Keratinocyte (primary cell): ENCODE measurements around the gene ZBTB1. TPM values are rescaled to one million over a fixed set of nuclear protein-coding genes. Genes with fewer than 3 reads are reported as not detected.

Experiments
- DNase-seq: peaks from one replicate; pipeline ENCODE4 v3.0.0-alpha.2; 2011; ENCODE audit warnings: low read depth, missing footprints, low spot score
- FAIRE-seq: peaks from 2 replicates; lab custom pipeline; 2011; peaks lifted over from hg19 to GRCh38; lab: Jason Lieb, UNC
- H2AFZ ChIP-seq: 2 replicates; pipeline ENCODE4 v1.6.0; 2012; ENCODE audit warnings: low read length, control low read depth, inconsistent platforms; ENCODE audit not compliant: control insufficient read depth
- H3K27ac ChIP-seq: 2 replicates; pipeline ENCODE4 v1.5.1; 2011; ENCODE audit warnings: low read length; ENCODE audit not compliant: control insufficient read depth, insufficient read depth
- H3K27me3 ChIP-seq: 3 replicates; pipeline ENCODE4 v1.6.0; 2011; ENCODE audit warnings: low read length; ENCODE audit not compliant: control insufficient read depth, insufficient read depth; ENCODE audit errors: extremely low read depth
- H3K36me3 ChIP-seq, 2 experiments: 2 replicates in 1 of 2; 3 replicates in 1 of 2; pipeline ENCODE4 v1.5.1; 2011; ENCODE audit warnings: low read length in 2 of 2, mild to moderate bottlenecking in 1 of 2; ENCODE audit not compliant: control insufficient read depth in 2 of 2, insufficient read depth in 2 of 2; ENCODE audit errors: extremely low read depth in 1 of 2
- H3K4me1 ChIP-seq: 3 replicates; pipeline ENCODE4 v1.5.1; 2011; ENCODE audit warnings: low read length; ENCODE audit not compliant: control insufficient read depth, insufficient read depth; ENCODE audit errors: extremely low read depth
- H3K4me2 ChIP-seq: 3 replicates; pipeline ENCODE4 v1.6.0; 2011; ENCODE audit warnings: low read depth, low read length; ENCODE audit not compliant: control insufficient read depth, insufficient read depth; ENCODE audit errors: extremely low read depth
- H3K4me3 ChIP-seq, 3 experiments: fragments of 200-600 bp in 1 of 3; sonication (generic) in 1 of 3; 2 replicates in 2 of 3; 3 replicates in 1 of 3; pipeline ENCODE4 v1.5.1; 2011 to 2016; ENCODE audit warnings: low read length in 3 of 3, mild to moderate bottlenecking in 3 of 3, control low read depth in 2 of 3, inconsistent platforms in 1 of 3, low read depth in 1 of 3, mixed read lengths in 1 of 3, mixed run types in 1 of 3, moderate library complexity in 1 of 3; ENCODE audit not compliant: control insufficient read depth in 2 of 3, insufficient read depth in 2 of 3; ENCODE audit errors: extremely low read depth in 1 of 3
- H3K79me2 ChIP-seq: 2 replicates; pipeline ENCODE4 v1.6.0; 2012; ENCODE audit warnings: low read length; ENCODE audit not compliant: control insufficient read depth, insufficient read depth
- H3K9ac ChIP-seq: 3 replicates; pipeline ENCODE4 v1.6.0; 2011; ENCODE audit warnings: low read length; ENCODE audit not compliant: control insufficient read depth, insufficient read depth; ENCODE audit errors: extremely low read depth
- H3K9me1 ChIP-seq: 3 replicates; pipeline ENCODE4 v1.6.0; 2011; ENCODE audit warnings: low read length; ENCODE audit not compliant: control insufficient read depth, insufficient read depth; ENCODE audit errors: extremely low read depth
- H3K9me3 ChIP-seq: 2 replicates; pipeline ENCODE4 v1.5.1; 2012; ENCODE audit warnings: low read depth, low read length; ENCODE audit not compliant: control insufficient read depth
- H4K20me1 ChIP-seq: 3 replicates; pipeline ENCODE4 v1.6.0; 2011; ENCODE audit warnings: low read length; ENCODE audit not compliant: control insufficient read depth, insufficient read depth; ENCODE audit errors: extremely low read depth
- EZH2 ChIP-seq: IDR thresholded peaks from one replicate; pipeline ENCODE4 v1.6.1; 2012; ENCODE audit warnings: inconsistent platforms, mild to moderate bottlenecking, low read length, moderate library complexity
- dilution Hi-C: fragments of 300-500 bp; cut with MboI; formaldehyde crosslinking; loops from one replicate; pipeline ENCODE4 v1.7.0; 2020; ENCODE audit warnings: low sequenced_read_pairs; ENCODE audit not compliant: extremely low pct_ligation_motif_present
- polyA plus RNA-seq, 5 experiments: library from polyadenylated mRNA; depleted of rRNA in 3 of 5; stranded (reverse) in 3 of 5; stranded (forward) in 1 of 5; unstranded in 1 of 5; fragments of >200 nt; gene quantifications; 1 replicate in 1 of 5; 2 replicates in 3 of 5; 3 replicates in 1 of 5; pipeline versions ENCODE4 v1.2.1 to v1.2.3, GENCODE V29; 2011 to 2012; ENCODE audit warnings: missing spikeins in 2 of 5, low read depth in 1 of 5, low replicate concordance in 1 of 5
- TF ChIP-seq, protein P1 (sequence below), 3 experiments: IDR thresholded peaks in 1 of 3; conservative IDR thresholded peaks in 1 of 3; optimal IDR thresholded peaks in 1 of 3; 2 replicates in 2 of 3; 3 replicates in 1 of 3; pipeline versions ENCODE3 to v1.5.1; 2011; ENCODE audit warnings: low read length in 3 of 3, mild to moderate bottlenecking in 3 of 3, moderate library complexity in 2 of 3, control low read depth in 1 of 3, inconsistent platforms in 1 of 3; ENCODE audit not compliant: insufficient read depth in 2 of 3; ENCODE audit errors: extremely low read depth in 1 of 3

The ZBTB1 gene
- polyA plus RNA-seq, 1 donor (not counting 4 experiments of a cell fraction or from before 2014, with no cell fraction given): 40.7 TPM

GRCh38 chr14:64507376-64508156 is 3.0 kb downstream of the ZBTB1 start:
- Histone ChIP-seq H3K4me3 (peak overlapping the region; percentile 4 to 88 (median 29)), H3K9me1 (peaks cover 3% of the 10 kb centered on the region), H2AFZ (no peak overlapping the region), H3K9me3 (no peaks in the 10 kb centered on the region), H3K36me3 (peaks cover 0 to 3% of the 10 kb centered on the region in 2 experiments), H3K4me2 (peak overlapping the region; percentile 83), H3K27ac (peak overlapping the region; percentile 85), H3K9ac (peak overlapping the region; percentile 62), H3K79me2 (peaks cover 73% of the 10 kb centered on the region), H4K20me1 (peaks cover 16% of the 10 kb centered on the region), H3K4me1 (peaks cover 51% of the 10 kb centered on the region), H3K27me3 (no peaks in the 10 kb centered on the region)
- no peak for DNase-seq
- dilution Hi-C loops: no loop called here
- FAIRE-seq: peak; percentile 81
- TF ChIP-seq, protein P1, sequence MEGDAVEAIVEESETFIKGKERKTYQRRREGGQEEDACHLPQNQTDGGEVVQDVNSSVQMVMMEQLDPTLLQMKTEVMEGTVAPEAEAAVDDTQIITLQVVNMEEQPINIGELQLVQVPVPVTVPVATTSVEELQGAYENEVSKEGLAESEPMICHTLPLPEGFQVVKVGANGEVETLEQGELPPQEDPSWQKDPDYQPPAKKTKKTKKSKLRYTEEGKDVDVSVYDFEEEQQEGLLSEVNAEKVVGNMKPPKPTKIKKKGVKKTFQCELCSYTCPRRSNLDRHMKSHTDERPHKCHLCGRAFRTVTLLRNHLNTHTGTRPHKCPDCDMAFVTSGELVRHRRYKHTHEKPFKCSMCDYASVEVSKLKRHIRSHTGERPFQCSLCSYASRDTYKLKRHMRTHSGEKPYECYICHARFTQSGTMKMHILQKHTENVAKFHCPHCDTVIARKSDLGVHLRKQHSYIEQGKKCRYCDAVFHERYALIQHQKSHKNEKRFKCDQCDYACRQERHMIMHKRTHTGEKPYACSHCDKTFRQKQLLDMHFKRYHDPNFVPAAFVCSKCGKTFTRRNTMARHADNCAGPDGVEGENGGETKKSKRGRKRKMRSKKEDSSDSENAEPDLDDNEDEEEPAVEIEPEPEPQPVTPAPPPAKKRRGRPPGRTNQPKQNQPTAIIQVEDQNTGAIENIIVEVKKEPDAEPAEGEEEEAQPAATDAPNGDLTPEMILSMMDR (optimal IDR thresholded peaks at IDR 0.05 in 1 of 3, IDR thresholded peaks at IDR 0.05 in 1 of 3, conservative IDR thresholded peaks at IDR 0.05 in 1 of 3; ENCODE audit: extremely low read depth in 1 of 3, insufficient read depth in 2 of 3, low read length in 3 of 3): peak in 1 of 3 experiments; percentile 14
- TF ChIP-seq EZH2: no peak

GRCh38 chr14:64508215-64508776 is 3.7 kb downstream of the ZBTB1 start:
- FAIRE-seq (no peak), DNase-seq (no peak)
- Histone ChIP-seq H3K4me2 (peak overlapping the region; percentile 17), H3K4me1 (peaks cover 50% of the 10 kb centered on the region), H3K79me2 (peaks cover 81% of the 10 kb centered on the region), H3K9me1 (peaks cover 3% of the 10 kb centered on the region), H4K20me1 (peaks cover 17% of the 10 kb centered on the region), H3K9me3 (no peaks in the 10 kb centered on the region), H3K4me3 (no peak overlapping the region), H3K27me3 (no peaks in the 10 kb centered on the region), H2AFZ (no peak overlapping the region), H3K36me3 (peaks cover 0 to 3% of the 10 kb centered on the region in 2 experiments), H3K9ac (peak overlapping the region; percentile 9), H3K27ac (peak overlapping the region; percentile 85)
- TF ChIP-seq, protein P1 (optimal IDR thresholded peaks at IDR 0.05 in 1 of 3, IDR thresholded peaks at IDR 0.05 in 1 of 3, conservative IDR thresholded peaks at IDR 0.05 in 1 of 3; ENCODE audit: extremely low read depth in 1 of 3, insufficient read depth in 2 of 3, low read length in 3 of 3): no peak
- dilution Hi-C loops: no loop called here
